ENCODE results near the gene SLC27A6. TPM values are rescaled to one million over a fixed set of nuclear protein-coding genes. Genes with fewer than 3 reads are reported as not detected.

Gene SLC27A6
- total RNA-seq, 1 experiment from 2014 or later: not detected

DNA sequence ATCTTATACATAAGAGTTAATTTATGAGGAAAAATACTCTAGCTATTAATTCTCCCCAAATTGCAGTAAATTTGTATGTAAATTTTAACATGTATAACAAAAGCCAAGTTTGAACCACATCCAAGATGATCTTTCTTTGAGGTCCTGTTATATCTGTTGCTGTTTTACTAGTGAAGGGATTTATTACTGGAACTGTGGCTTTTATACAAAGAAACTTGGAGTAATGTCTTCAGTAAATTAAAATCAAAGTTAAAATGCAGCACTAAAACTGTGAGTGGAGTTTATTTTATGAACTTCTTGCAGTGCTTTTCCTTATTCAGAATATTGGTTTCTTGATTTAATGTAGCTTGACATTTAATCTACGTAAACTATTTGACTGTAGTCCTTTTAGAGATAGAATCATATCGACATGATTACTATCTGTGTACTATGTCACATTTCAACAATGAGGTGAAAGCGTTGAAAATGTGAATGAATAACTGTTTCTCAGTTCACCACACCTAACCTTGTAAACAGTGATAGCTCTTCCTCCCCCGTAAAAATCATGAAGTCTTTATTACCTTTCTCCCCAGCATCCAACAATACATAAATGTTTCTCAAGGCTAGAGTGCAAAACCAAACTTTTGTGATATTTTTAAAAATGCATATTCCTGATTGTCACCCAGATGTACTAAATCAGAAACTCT, 76.1 kb downstream of the SLC27A6 start:
- no TSS peak for BruUV-seq (replicated peaks)
- H3K9me3 ChIP-seq (ENCODE audit: low read depth, low read length, poor library complexity, severe bottlenecking): peaks cover 5% of the 10 kb centered on the region
- intact Hi-C loops (cut with micrococcal nuclease; ENCODE audit: unreplicated experiment): no loop called here
- DNase-seq (ENCODE audit: low spot score): no peak
- TF ChIP-seq EZH2 (IDR thresholded peaks at IDR 0.05; ENCODE audit: borderline replicate concordance, low read depth, low read length, poor library complexity, severe bottlenecking) (no peak), CTCF (conservative IDR thresholded peaks at IDR 0.05; ENCODE audit: low read depth, low read length) (no peak)
- no peaks in the 10 kb centered on the region for H3K36me3 ChIP-seq (ENCODE audit: insufficient read depth, low read length, poor library complexity, severe bottlenecking)
- no peak overlapping the region for H3K27ac ChIP-seq (ENCODE audit: low read depth, low read length, poor library complexity, severe bottlenecking)
- H3K4me3 ChIP-seq (ENCODE audit: low read depth, low read length, poor library complexity, severe bottlenecking): no peak overlapping the region
- CTCF ChIA-PET: no interaction called here
- H3K27me3 ChIP-seq (replicated peaks; ENCODE audit: insufficient read depth, low read depth, low read length, poor library complexity): no peaks in the 10 kb centered on the region
- POLR2A ChIA-PET (ENCODE audit: low non-redundant PET): no interaction called here
- H3K4me1 ChIP-seq (ENCODE audit: insufficient read depth, low read length, poor library complexity, severe bottlenecking): no peaks in the 10 kb centered on the region

- Histone ChIP-seq H3K4me1 (ENCODE audit: insufficient read depth, low read length, poor library complexity, severe bottlenecking) (no peaks in the 10 kb centered on the region), H3K9me3 (ENCODE audit: low read depth, low read length, poor library complexity, severe bottlenecking) (peaks cover 5% of the 10 kb centered on the region), H3K27ac (ENCODE audit: low read depth, low read length, poor library complexity, severe bottlenecking) (no peak overlapping the region), H3K36me3 (ENCODE audit: insufficient read depth, low read length, poor library complexity, severe bottlenecking) (no peaks in the 10 kb centered on the region), H3K4me3 (ENCODE audit: low read depth, low read length, poor library complexity, severe bottlenecking) (no peak overlapping the region), H3K27me3 (replicated peaks; ENCODE audit: insufficient read depth, low read depth, low read length, poor library complexity) (no peaks in the 10 kb centered on the region)
- ChIA-PET POLR2A (ENCODE audit: low non-redundant PET) (no interaction called here), CTCF (no interaction called here)
- TF ChIP-seq EZH2 (IDR thresholded peaks at IDR 0.05; ENCODE audit: borderline replicate concordance, low read depth, low read length, poor library complexity, severe bottlenecking): no peak
- TF ChIP-seq CTCF (conservative IDR thresholded peaks at IDR 0.05; ENCODE audit: low read depth, low read length): no peak
- intact Hi-C loops (cut with micrococcal nuclease; ENCODE audit: unreplicated experiment): no loop called here
- no TSS peak for BruUV-seq (replicated peaks)
- no peak for DNase-seq (ENCODE audit: low spot score)
Measured at GRCh38 chr5:129042306-129042705, 77.0 kb downstream of the SLC27A6 start.

- Histone ChIP-seq H3K4me1 (ENCODE audit: insufficient read depth, low read length, poor library complexity, severe bottlenecking) (no peaks in the 10 kb centered on the region), H3K27ac (ENCODE audit: low read depth, low read length, poor library complexity, severe bottlenecking) (no peak overlapping the region), H3K4me3 (ENCODE audit: low read depth, low read length, poor library complexity, severe bottlenecking) (no peak overlapping the region), H3K27me3 (replicated peaks; ENCODE audit: insufficient read depth, low read depth, low read length, poor library complexity) (no peaks in the 10 kb centered on the region), H3K9me3 (ENCODE audit: low read depth, low read length, poor library complexity, severe bottlenecking) (peaks cover 5% of the 10 kb centered on the region), H3K36me3 (ENCODE audit: insufficient read depth, low read length, poor library complexity, severe bottlenecking) (no peaks in the 10 kb centered on the region)
- CTCF ChIA-PET: no interaction called here
- POLR2A ChIA-PET (ENCODE audit: low non-redundant PET): no interaction called here
- no peak for DNase-seq (ENCODE audit: low spot score)
- BruUV-seq (replicated peaks): no TSS peak
- intact Hi-C loops (cut with micrococcal nuclease; ENCODE audit: unreplicated experiment): no loop called here
- TF ChIP-seq CTCF (conservative IDR thresholded peaks at IDR 0.05; ENCODE audit: low read depth, low read length) (no peak), EZH2 (IDR thresholded peaks at IDR 0.05; ENCODE audit: borderline replicate concordance, low read depth, low read length, poor library complexity, severe bottlenecking) (no peak)
Measured at GRCh38 chr5:129043894-129044293, 78.6 kb downstream of the SLC27A6 start.

Measured in A673 (cell line).